HCT116 (cell line): ENCODE results near the gene C10orf105. TPM values are rescaled to one million over a fixed set of nuclear protein-coding genes. Genes with fewer than 3 reads are reported as not detected.

Experiments
- ATAC-seq: fragments of 200-7000 bp; cut with Tn5 transposase; 2 replicates; pipeline ENCODE4 v1.9.1; 2020; ENCODE audit warnings: mild to moderate bottlenecking, moderate library complexity
- BruUV-seq: library from RNA; stranded (reverse); fragments of 400-500 nt; replicated peaks from 2 replicates; lab custom pipeline; 2021; lab: Mats Ljungman, UMichigan
- CTCF ChIA-PET: fragments of 300-600 bp; sonication (Branson Sonifier 250); formaldehyde crosslinking; loops from one replicate; lab custom pipeline; 2021; ENCODE audit warnings: antibody characterized with exemption; lab: Charles Lee
- POLR2A ChIA-PET: fragments of 300-600, 350-600 bp; sonication (Branson Sonifier 250); formaldehyde crosslinking; loops from one replicate; lab custom pipeline; 2021; ENCODE audit warnings: antibody characterized with exemption; lab: Charles Lee
- RAD21 ChIA-PET, 2 experiments: fragments of 300-600 bp; sonication (Branson Sonifier 250); formaldehyde crosslinking; loops; one replicate each; lab custom pipeline; 2023; ENCODE audit warnings: low total read pairs in 2 of 2; ENCODE audit not compliant: uncharacterized antibody in 2 of 2, unreplicated experiment in 2 of 2, low non-redundant PET in 1 of 2; lab: Charles Lee
- DNase-seq: peaks from one replicate; pipeline ENCODE4 v3.0.0-alpha.2; 2010; ENCODE audit warnings: low read depth, low spot score
- H2AFZ ChIP-seq: fragments of 200-600 bp; shearing (Covaris generic), sonication (generic); 2 replicates; pipeline ENCODE4 v1.6.1; 2017; ENCODE audit warnings: low read depth, mixed run types, mixed read lengths, antibody characterized with exemption, low read length; ENCODE audit not compliant: poor library complexity, severe bottlenecking
- H3K27ac ChIP-seq: 2 replicates; pipeline ENCODE4 v1.5.1; 2012; ENCODE audit warnings: low read depth, low read length
- H3K27me3 ChIP-seq: fragments of 200-600 bp; sonication (generic); 2 replicates; pipeline ENCODE4 v1.6.1; 2016; ENCODE audit warnings: mixed run types, low read length, mixed read lengths; ENCODE audit not compliant: insufficient read depth
- H3K36me3 ChIP-seq, 2 experiments: fragments of 200-500 bp in 1 of 2; fragments of 200-600 bp in 1 of 2; sonication (Bioruptor generic) in 1 of 2; sonication (generic) in 1 of 2; 2 replicates each; pipeline versions ENCODE4 v1.5.1 to v1.6.1; 2014 to 2016; ENCODE audit warnings: low read length in 2 of 2, inconsistent platforms in 1 of 2, mixed read lengths in 1 of 2, mixed run types in 1 of 2; ENCODE audit not compliant: insufficient read depth in 2 of 2, control insufficient read depth in 1 of 2
- H3K4me1 ChIP-seq, 2 experiments: fragments of 200-600 bp in 1 of 2; sonication (generic) in 1 of 2; 2 replicates each; pipeline versions ENCODE4 v1.5.1 to v1.6.1; 2012 to 2017; ENCODE audit warnings: low read length in 2 of 2, inconsistent platforms in 1 of 2, mild to moderate bottlenecking in 1 of 2, mixed read lengths in 1 of 2, mixed run types in 1 of 2, moderate library complexity in 1 of 2; ENCODE audit not compliant: insufficient read depth in 2 of 2, control insufficient read depth in 1 of 2
- H3K4me2 ChIP-seq: fragments of 200-600 bp; sonication (generic); 2 replicates; pipeline ENCODE4 v1.6.1; 2017; ENCODE audit warnings: mixed run types, low read length, mixed read lengths
- H3K4me3 ChIP-seq, 2 experiments: fragments of 200-600 bp in 1 of 2; sonication (generic) in 1 of 2; replicated peaks in 1 of 2; 2 replicates each; pipeline ENCODE4 v1.5.1; 2011 to 2016; ENCODE audit warnings: low read length in 2 of 2, control low read depth in 1 of 2, low read depth in 1 of 2, mild to moderate bottlenecking in 1 of 2, mixed read lengths in 1 of 2, mixed run types in 1 of 2
- H3K79me2 ChIP-seq: fragments of 200-600 bp; sonication (generic); 2 replicates; pipeline ENCODE4 v1.6.1; 2017; ENCODE audit warnings: mild to moderate bottlenecking, mixed run types, low read length, moderate library complexity, mixed read lengths; ENCODE audit not compliant: insufficient read depth
- H3K9ac ChIP-seq: fragments of 200-600 bp; sonication (generic); 2 replicates; pipeline ENCODE4 v1.6.1; 2016; ENCODE audit warnings: low read length, mixed read lengths
- H3K9me2 ChIP-seq: fragments of 200-600 bp; sonication (generic), shearing (Covaris generic); 2 replicates; pipeline ENCODE4 v1.6.1; 2017; ENCODE audit warnings: mixed run types, mild to moderate bottlenecking, moderate library complexity; ENCODE audit not compliant: insufficient read depth
- H3K9me3 ChIP-seq, 2 experiments: fragments of 200-500 bp in 1 of 2; fragments of 200-600 bp in 1 of 2; sonication (Bioruptor generic) in 1 of 2; sonication (generic) in 1 of 2; 2 replicates each; pipeline ENCODE4 v1.6.1; 2014 to 2017; ENCODE audit warnings: low read length in 2 of 2, mixed read lengths in 2 of 2, inconsistent platforms in 1 of 2, low read depth in 1 of 2, mild to moderate bottlenecking in 1 of 2, mixed run types in 1 of 2, moderate library complexity in 1 of 2; ENCODE audit not compliant: control insufficient read depth in 1 of 2, insufficient read depth in 1 of 2
- H4K20me1 ChIP-seq: fragments of 200-600 bp; sonication (generic), shearing (Covaris generic); 2 replicates; pipeline ENCODE4 v1.6.1; 2017; ENCODE audit warnings: mixed run types, mild to moderate bottlenecking, moderate library complexity; ENCODE audit not compliant: insufficient read depth
- CBX3 ChIP-seq: IDR thresholded peaks from 2 replicates; pipeline ENCODE4 v1.6.1; 2012; ENCODE audit warnings: low read depth
- CEBPB ChIP-seq: IDR thresholded peaks from 2 replicates; pipeline ENCODE4 v1.6.1; 2012; ENCODE audit warnings: low read depth
- CTCF ChIP-seq, 3 experiments: fragments of 200-600 bp in 1 of 3; sonication (generic) in 1 of 3; IDR thresholded peaks in 2 of 3; conservative IDR thresholded peaks in 1 of 3; 2 replicates each; pipeline ENCODE4 v1.5.1; 2012 to 2017; ENCODE audit warnings: low read depth in 2 of 3, low read length in 2 of 3, antibody characterized with exemption in 1 of 3, borderline replicate concordance in 1 of 3, control low read depth in 1 of 3, mild to moderate bottlenecking in 1 of 3, mixed read lengths in 1 of 3, mixed run types in 1 of 3, moderate library complexity in 1 of 3; ENCODE audit not compliant: insufficient read depth in 1 of 3
- EGR1 ChIP-seq: IDR thresholded peaks from 2 replicates; pipeline ENCODE4 v1.6.1; 2012; ENCODE audit warnings: low read depth
- ELF1 ChIP-seq: IDR thresholded peaks from 2 replicates; pipeline ENCODE4 v1.6.1; 2012; ENCODE audit warnings: low read depth, borderline replicate concordance
- EZH2 ChIP-seq: fragments of 200-600 bp; sonication (generic); IDR thresholded peaks from 2 replicates; pipeline ENCODE4 v1.6.1; 2017; ENCODE audit warnings: antibody characterized with exemption, mixed run types
- EZH2phosphoT487 ChIP-seq: fragments of 200-600 bp; IDR thresholded peaks from 2 replicates; pipeline ENCODE4 v1.6.1; 2018; ENCODE audit warnings: antibody characterized with exemption, borderline replicate concordance
- FOSL1 ChIP-seq: IDR thresholded peaks from 2 replicates; pipeline ENCODE4 v1.6.1; 2012; ENCODE audit warnings: low read depth
- POLR2A ChIP-seq: IDR thresholded peaks from 2 replicates; pipeline ENCODE4 v1.7.0; 2011; ENCODE audit warnings: borderline replicate concordance; ENCODE audit not compliant: insufficient read depth, insufficient read length; ENCODE audit errors: extremely low read depth
- SP1 ChIP-seq: IDR thresholded peaks from 2 replicates; pipeline ENCODE4 v1.6.1; 2012; ENCODE audit warnings: low read depth
- YY1 ChIP-seq: IDR thresholded peaks from 2 replicates; pipeline ENCODE4 v1.6.1; 2011; ENCODE audit warnings: low read length, low read depth, moderate library complexity, mild to moderate bottlenecking; ENCODE audit not compliant: insufficient replicate concordance; ENCODE audit errors: extremely low read depth
- ZFX ChIP-seq: fragments of 450-650 bp; IDR thresholded peaks from 2 replicates; pipeline ENCODE4 v1.6.1; 2017
- intact Hi-C: fragments of 100-400 bp; cut with micrococcal nuclease; formaldehyde crosslinking; loops from 2 replicates; pipeline ENCODE4 v1.10.0; 2022
- total RNA-seq: library from RNA; stranded (reverse); gene quantifications from one replicate; pipeline ENCODE4 v1.2.1, GENCODE V29; 2021; ENCODE audit not compliant: unreplicated experiment

C10orf105 gene
- total RNA-seq, 1 experiment from 2014 or later: not detected

GRCh38 chr10:71675295-71675970 is 44.1 kb downstream of the C10orf105 start:
- Histone ChIP-seq H2AFZ (no peak overlapping the region), H3K27ac (no peak overlapping the region), H3K79me2 (no peaks in the 10 kb centered on the region), H3K9me2 (no peaks in the 10 kb centered on the region), H3K36me3 (no peaks in the 10 kb centered on the region), H3K4me1 (no peaks in the 10 kb centered on the region), H3K4me3 (no peak overlapping the region), H3K4me2 (no peak overlapping the region), H3K27me3 (no peaks in the 10 kb centered on the region), H4K20me1 (no peaks in the 10 kb centered on the region), H3K9ac (no peak overlapping the region), H3K9me3 (no peaks in the 10 kb centered on the region)
- no peak for DNase-seq
- ChIA-PET CTCF (no interaction called here), POLR2A (no interaction called here), RAD21 (no interaction called here)
- TF ChIP-seq EGR1 (no peak), CEBPB (no peak), ZFX (no peak), POLR2A (no peak), CTCF (IDR thresholded peaks at IDR 0.05 in 2 of 3, conservative IDR thresholded peaks at IDR 0.05 in 1 of 3; ENCODE audit: borderline replicate concordance in 1 of 3, insufficient read depth in 1 of 3, low read depth in 2 of 3, low read length in 2 of 3) (no peak)
- no TSS peak for BruUV-seq
- intact Hi-C loops: no loop called here
- ATAC-seq: no peak

- Histone ChIP-seq H3K36me3 (no peaks in the 10 kb centered on the region), H3K4me3 (no peak overlapping the region), H4K20me1 (no peaks in the 10 kb centered on the region), H2AFZ (no peak overlapping the region), H3K27me3 (no peaks in the 10 kb centered on the region), H3K9ac (no peak overlapping the region), H3K79me2 (no peaks in the 10 kb centered on the region), H3K4me2 (no peak overlapping the region), H3K9me3 (no peaks in the 10 kb centered on the region), H3K27ac (no peak overlapping the region), H3K4me1 (no peaks in the 10 kb centered on the region), H3K9me2 (no peaks in the 10 kb centered on the region)
- ChIA-PET POLR2A (no interaction called here), CTCF (no interaction called here), RAD21 (no interaction called here)
- BruUV-seq: no TSS peak
- DNase-seq (no peak), ATAC-seq (no peak)
- intact Hi-C loops: no loop called here
- TF ChIP-seq EZH2phosphoT487 (no peak), SP1 (no peak), CTCF (IDR thresholded peaks at IDR 0.05 in 2 of 3, conservative IDR thresholded peaks at IDR 0.05 in 1 of 3; ENCODE audit: borderline replicate concordance in 1 of 3, insufficient read depth in 1 of 3, low read depth in 2 of 3, low read length in 2 of 3) (no peak), CBX3 (no peak), ZFX (no peak), YY1 (no peak), FOSL1 (no peak), POLR2A (no peak), ELF1 (no peak), EZH2 (no peak)
- TF ChIP-seq, all 23 proteins: peak for 0
Measured at GRCh38 chr10:71671994-71672946, 47.3 kb downstream of the C10orf105 start.
